A673 (cell line): ENCODE measurements around the gene NDUFAF5. TPM values are rescaled to one million over a fixed set of nuclear protein-coding genes. Genes with fewer than 3 reads are reported as not detected.
"Not testable (repeated sequence)": the region's sequence is repeated elsewhere in the genome, so short reads cannot be mapped to it uniquely, and the experiment has no call there.

ENCODE experiments used
- BruUV-seq: library from RNA; stranded (reverse); fragments of 400-500 nt; replicated peaks from 2 replicates; lab custom pipeline; 2021; lab: Mats Ljungman, UMichigan
- CTCF ChIA-PET: fragments of 300-600 bp; sonication (Branson Sonifier 250); formaldehyde crosslinking; loops from one replicate; lab custom pipeline; 2022; ENCODE audit warnings: antibody characterized with exemption; lab: Charles Lee
- POLR2A ChIA-PET: fragments of 300-600 bp; sonication (Branson Sonifier 250); formaldehyde crosslinking; loops from one replicate; lab custom pipeline; 2022; ENCODE audit warnings: antibody characterized with exemption; ENCODE audit not compliant: low non-redundant PET; lab: Charles Lee
- DNase-seq: peaks from one replicate; pipeline ENCODE4 v3.0.0-alpha.2; 2015; ENCODE audit warnings: low spot score
- H3K27ac ChIP-seq: fragments of 200-600 bp; sonication (generic); 2 replicates; pipeline ENCODE4 v1.5.1; 2016; ENCODE audit warnings: mixed run types, low read depth, mild to moderate bottlenecking, mixed read lengths, antibody characterized with exemption, low read length; ENCODE audit not compliant: poor library complexity, severe bottlenecking
- H3K27me3 ChIP-seq: fragments of 200-600 bp; sonication (generic); replicated peaks from 2 replicates; pipeline ENCODE4 v1.6.1; 2017; ENCODE audit warnings: mixed run types, low read depth, mild to moderate bottlenecking, mixed read lengths, antibody characterized with exemption, low read length; ENCODE audit not compliant: insufficient read depth, poor library complexity
- H3K36me3 ChIP-seq: fragments of 200-600 bp; sonication (generic); 2 replicates; pipeline ENCODE4 v1.6.1; 2016; ENCODE audit warnings: mixed run types, mild to moderate bottlenecking, mixed read lengths, antibody characterized with exemption, low read length; ENCODE audit not compliant: insufficient read depth, poor library complexity, severe bottlenecking
- H3K4me1 ChIP-seq: fragments of 200-600 bp; sonication (generic); 2 replicates; pipeline ENCODE4 v1.6.1; 2017; ENCODE audit warnings: mixed run types, mild to moderate bottlenecking, mixed read lengths, antibody characterized with exemption, low read length; ENCODE audit not compliant: insufficient read depth, poor library complexity, severe bottlenecking
- H3K4me3 ChIP-seq: fragments of 200-600 bp; sonication (generic); 2 replicates; pipeline ENCODE4 v1.5.1; 2016; ENCODE audit warnings: low read depth, mixed run types, mild to moderate bottlenecking, mixed read lengths, low read length; ENCODE audit not compliant: poor library complexity, severe bottlenecking
- H3K9me3 ChIP-seq: fragments of 200-600 bp; sonication (generic); 2 replicates; pipeline ENCODE4 v1.6.1; 2016; ENCODE audit warnings: mixed run types, low read depth, mild to moderate bottlenecking, mixed read lengths, antibody characterized with exemption, low read length; ENCODE audit not compliant: poor library complexity, severe bottlenecking
- CTCF ChIP-seq: fragments of 300-800, 200-600 bp; sonication (generic); conservative IDR thresholded peaks from 2 replicates; pipeline ENCODE4 v1.5.1; 2017; ENCODE audit warnings: low read depth, mild to moderate bottlenecking, antibody characterized with exemption, low read length, moderate library complexity, mixed read lengths
- EZH2 ChIP-seq: fragments of 200-600 bp; sonication (generic); IDR thresholded peaks from 2 replicates; pipeline ENCODE4 v1.6.1; 2017; ENCODE audit warnings: borderline replicate concordance, low read depth, mild to moderate bottlenecking, mixed read lengths, antibody characterized with exemption, low read length; ENCODE audit not compliant: poor library complexity, severe bottlenecking
- intact Hi-C: fragments of 100-400 bp; cut with micrococcal nuclease; formaldehyde crosslinking; loops from one replicate; pipeline ENCODE4 v1.10.0; 2022; ENCODE audit not compliant: unreplicated experiment
- total RNA-seq: library from RNA; stranded (reverse); gene quantifications from 2 replicates; pipeline ENCODE4 v1.2.3, GENCODE V29; 2021

The NDUFAF5 gene
- total RNA-seq, 1 experiment from 2014 or later = 57.1 TPM

GRCh38 chr20:13753436-13754036, 31.3 kb upstream of the NDUFAF5 start:
- DNase-seq = no peak
- TF ChIP-seq EZH2 = no peak
- H3K9me3 ChIP-seq = no peaks in the 10 kb centered on the region
- H3K4me1 ChIP-seq = no peaks in the 10 kb centered on the region
- H3K4me3 ChIP-seq = no peak overlapping the region
- H3K27ac ChIP-seq = no peak overlapping the region
- intact Hi-C loops = no loop called here
- no peaks in the 10 kb centered on the region for H3K27me3 ChIP-seq
- POLR2A ChIA-PET = no interaction called here
- CTCF ChIA-PET = no interaction called here
- H3K36me3 ChIP-seq = peaks cover 32% of the 10 kb centered on the region
- BruUV-seq = no TSS peak

DNA sequence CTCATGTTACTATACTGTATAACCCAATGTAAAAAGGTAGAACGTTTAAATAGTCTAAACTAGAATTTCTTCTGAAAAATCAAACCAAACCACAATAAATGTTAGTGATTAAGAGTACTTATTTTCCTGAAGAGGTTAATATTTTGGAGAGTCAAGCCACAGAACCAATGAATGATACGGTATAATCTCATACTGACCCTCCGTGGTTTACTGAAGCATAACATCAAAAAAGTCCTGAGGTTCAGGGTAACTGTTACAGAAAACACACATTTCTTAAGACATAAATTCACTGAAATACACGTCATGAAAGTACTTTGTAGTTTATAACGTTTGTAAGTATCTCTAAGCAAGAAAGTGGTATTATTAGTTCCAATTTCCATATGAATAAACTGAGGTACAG, 29.0 kb upstream of the NDUFAF5 start:
- TF ChIP-seq EZH2 = no peak
- 0 out of 2 replicates have a peak, but pooled peaks have one; percentile 10 for TF ChIP-seq CTCF
- POLR2A ChIA-PET = no interaction called here
- Histone ChIP-seq H3K9me3 (no peaks in the 10 kb centered on the region), H3K36me3 (peaks cover 46% of the 10 kb centered on the region), H3K4me3 (no peak overlapping the region), H3K4me1 (no peaks in the 10 kb centered on the region), H3K27me3 (no peaks in the 10 kb centered on the region), H3K27ac (no peak overlapping the region)
- CTCF ChIA-PET = no interaction called here
- no peak for DNase-seq
- no TSS peak for BruUV-seq
- intact Hi-C loops = no loop called here

- H3K36me3 ChIP-seq = peaks cover 49% of the 10 kb centered on the region
- POLR2A ChIA-PET = no interaction called here
- DNase-seq = no peak
- TF ChIP-seq CTCF (no peak), EZH2 (no peak)
- H3K4me1 ChIP-seq = no peaks in the 10 kb centered on the region
- CTCF ChIA-PET = no interaction called here
- H3K4me3 ChIP-seq = no peak overlapping the region
- H3K9me3 ChIP-seq = no peaks in the 10 kb centered on the region
- no peaks in the 10 kb centered on the region for H3K27me3 ChIP-seq
- H3K27ac ChIP-seq = no peak overlapping the region
- intact Hi-C loops = no loop called here
- no TSS peak for BruUV-seq
Observed at GRCh38 chr20:13756551-13756950, 28.3 kb upstream of the NDUFAF5 start.

DNA sequence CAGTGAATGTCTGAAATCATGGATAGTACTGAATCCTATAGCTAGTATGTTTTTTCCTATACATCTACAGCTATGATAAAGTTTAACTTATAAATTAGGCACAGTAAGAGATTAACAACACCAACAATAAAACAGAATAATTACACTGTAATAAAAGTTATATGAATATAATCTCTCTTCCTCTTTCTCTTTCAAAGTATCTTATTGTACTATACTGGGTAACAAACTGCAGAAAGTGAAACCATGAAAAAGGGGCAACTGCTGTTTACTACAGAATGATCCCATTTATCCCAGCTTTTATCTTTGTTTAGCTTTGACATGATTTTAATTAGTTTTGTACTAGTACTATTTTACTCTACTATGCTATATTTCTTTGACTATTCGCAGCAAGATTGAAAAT, 25.9 kb upstream of the NDUFAF5 start:
- Histone ChIP-seq H3K36me3 (peaks cover 61% of the 10 kb centered on the region), H3K4me3 (no peak overlapping the region), H3K27me3 (no peaks in the 10 kb centered on the region), H3K9me3 (no peaks in the 10 kb centered on the region), H3K4me1 (no peaks in the 10 kb centered on the region), H3K27ac (no peak overlapping the region)
- DNase-seq = no peak
- intact Hi-C loops = no loop called here
- POLR2A ChIA-PET = no interaction called here
- CTCF ChIA-PET = no interaction called here
- no TSS peak for BruUV-seq
- TF ChIP-seq EZH2 (no peak), CTCF (no peak)

- H3K4me3 ChIP-seq, DNase-seq, H3K4me1 ChIP-seq, H3K27ac ChIP-seq, intact Hi-C loops, BruUV-seq, H3K27me3 ChIP-seq, CTCF ChIA-PET, H3K9me3 ChIP-seq, POLR2A ChIA-PET: not testable (repeated sequence)
- H3K36me3 ChIP-seq = peaks cover 64% of the 10 kb centered on the region
Observed at GRCh38 chr20:13760451-13760946, 24.3 kb upstream of the NDUFAF5 start.
